ENCODE measurements around the gene JAML.

Gene JAML

GRCh38 chr11:118215262-118215661 lies 9.5 kb downstream of the JAML start:
- no peak for DNase-seq

GRCh38 chr11:118214210-118214914 lies 10.4 kb downstream of the JAML start:
- peak in 1 of 2 donors; percentile 40 for DNase-seq

GRCh38 chr11:118213781-118214180 lies 11.0 kb downstream of the JAML start:
- no peak for DNase-seq

GRCh38 chr11:118213201-118213600 lies 11.6 kb downstream of the JAML start:
- no peak for DNase-seq

- DNase-seq = no peak
Measured at GRCh38 chr11:118212781-118213191, 12.0 kb downstream of the JAML start.

GRCh38 chr11:118212131-118212725 lies 12.6 kb downstream of the JAML start:
- no peak for DNase-seq

GRCh38 chr11:118211006-118211405 lies 13.8 kb downstream of the JAML start:
- DNase-seq = no peak

- DNase-seq = no peak
Measured at GRCh38 chr11:118210323-118210722, 14.5 kb downstream of the JAML start.

GRCh38 chr11:118209033-118209432 lies 15.8 kb downstream of the JAML start:
- DNase-seq = no peak

- DNase-seq = no peak
Measured at GRCh38 chr11:118207079-118207478, 17.7 kb downstream of the JAML start.

GRCh38 chr11:118206391-118207031 lies 18.3 kb downstream of the JAML start:
- no peak for DNase-seq

- DNase-seq = no peak
Measured at GRCh38 chr11:118205606-118206378, 19.0 kb downstream of the JAML start.

- DNase-seq = peak; percentile 43 to 66
Measured at GRCh38 chr11:118202599-118203422, 22.0 kb downstream of the JAML start.

- DNase-seq = no peak
Measured at GRCh38 chr11:118201966-118202365, 22.8 kb downstream of the JAML start.

- peak in 1 of 2 donors; percentile 24 for DNase-seq
Measured at GRCh38 chr11:118200901-118201680, 23.7 kb downstream of the JAML start.

- no peak for DNase-seq
Measured at GRCh38 chr11:118200497-118200896, 24.3 kb downstream of the JAML start.

GRCh38 chr11:118199135-118199534 lies 25.7 kb downstream of the JAML start:
- no peak for DNase-seq

- DNase-seq = peak; percentile 81 to 82
Measured at GRCh38 chr11:118198370-118198769, 26.4 kb downstream of the JAML start.

GRCh38 chr11:118194835-118195627 lies 29.8 kb downstream of the JAML start:
- DNase-seq = no peak

- DNase-seq = no peak
Measured at GRCh38 chr11:118193910-118194566, 30.8 kb downstream of the JAML start.
